Measurements from ENCODE around the gene P2RX4. TPM values are rescaled to one million over a fixed set of nuclear protein-coding genes. Genes with fewer than 3 reads are reported as not detected.

Gene P2RX4
- total and polyA plus RNA-seq, 2 of the 13 experiments (the other 11 are each of a cell fraction or from before 2014, with no cell fraction given) = 13.8 to 30.8 TPM

- Histone ChIP-seq H3K79me2 (ENCODE audit: insufficient read depth, low read length) (no peaks in the 10 kb centered on the region), H3K36me3 (replicated peaks in 1 of 2; ENCODE audit: control insufficient read depth in 1 of 2, insufficient read depth in 2 of 2, low read length in 2 of 2) (peaks cover 2 to 11% of the 10 kb centered on the region in 2 experiments; a peak in 3 of 5 replicates), H3K27ac (ENCODE audit: extremely low read length, insufficient read depth, low read length) (no peak overlapping the region), H3K9ac (ENCODE audit: insufficient read depth, low read depth, low read length) (no peak overlapping the region), H2AFZ (ENCODE audit: low read length) (no peak overlapping the region), H3K4me1 (ENCODE audit: insufficient read depth, low read length) (peaks cover 16% of the 10 kb centered on the region; the same call in 1 of the 2 replicates), H3K4me2 (ENCODE audit: low read depth, low read length) (no peak overlapping the region), H3K27me3 (ENCODE audit: control insufficient read depth in 1 of 2, insufficient read depth in 2 of 2, low read length in 2 of 2) (no peaks in the 10 kb centered on the region), H3K9me3 (ENCODE audit: low read length) (no peaks in the 10 kb centered on the region), H3K4me3 (replicated peaks in 1 of 3; ENCODE audit: insufficient read depth in 1 of 3, low read depth in 2 of 3, low read length in 3 of 3) (no peak overlapping the region), H4K20me1 (ENCODE audit: insufficient read depth, low read length) (no peaks in the 10 kb centered on the region)
- no peak for DNase-seq (ENCODE audit: low spot score)
- peak; percentile 42 for TF ChIP-seq AGO2 (optimal IDR thresholded peaks at IDR 0.05; ENCODE audit: low read depth, low read length)
- TF ChIP-seq POLR2A (IDR thresholded peaks at IDR 0.05; ENCODE audit: insufficient read depth in 1 of 2, low read depth in 2 of 2, low read length in 2 of 2) = 0 out of 4 replicates have a peak, but pooled peaks of 1 of the 2 experiments have one; percentile 10
- no peak for TF ChIP-seq ZNF264 (CRISPR knock-in tag; IDR thresholded peaks at IDR 0.05)
- POLR2A ChIA-PET = no interaction called here
- no peak for FAIRE-seq
- in situ Hi-C loops (cut with HindIII; ENCODE audit: extremely low pct_ligation_motif_present, low pct_unique_long_range_greater_than_20kb) (no loop called here), intact Hi-C loops (cut with micrococcal nuclease; ENCODE audit: unreplicated experiment) (loop anchor here (5.0 kb wide), 1 partner anchor 171 kb away; no protein-coding TSS in a partner anchor)
- CTCF ChIA-PET (ENCODE audit: low intra/inter-chr PET ratio, low total read pairs) = no interaction called here
- ATAC-seq = peak; percentile 12; the same call in 2 of the 3 replicates
- BruUV-seq (replicated peaks) = no TSS peak
- WGBS (ENCODE audit: low lambda C conversion rate) = 96% methylated on average over 11 of the region's 14 CpGs
Measured at GRCh38 chr12:121232977-121233627, 23.2 kb downstream of the P2RX4 start.

DNA sequence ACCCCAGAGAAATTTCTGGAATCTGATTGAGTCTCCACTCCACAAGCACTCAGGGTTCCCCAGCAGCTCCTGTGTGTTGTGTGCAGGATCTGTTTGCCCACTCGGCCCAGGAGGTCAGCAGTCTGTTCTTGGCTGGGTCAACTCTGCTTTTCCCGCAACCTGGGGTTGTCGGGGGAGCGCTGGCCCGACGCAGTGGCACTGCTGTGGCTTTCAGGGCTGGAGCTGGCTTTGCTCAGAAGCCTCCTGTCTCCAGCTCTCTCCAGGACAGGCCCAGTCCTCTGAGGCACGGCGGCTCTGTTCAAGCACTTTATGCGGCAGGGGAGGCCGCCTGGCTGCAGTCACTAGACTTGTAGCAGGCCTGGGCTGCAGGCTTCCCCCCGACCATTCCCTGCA, 23.7 kb downstream of the P2RX4 start:
- DNase-seq (ENCODE audit: low spot score) = no peak
- H3K4me3 ChIP-seq (replicated peaks in 1 of 3; ENCODE audit: insufficient read depth in 1 of 3, low read depth in 2 of 3, low read length in 3 of 3) = no peak overlapping the region
- H3K4me2 ChIP-seq (ENCODE audit: low read depth, low read length) = no peak overlapping the region
- no peak for FAIRE-seq
- no peaks in the 10 kb centered on the region for H3K79me2 ChIP-seq (ENCODE audit: insufficient read depth, low read length)
- no peaks in the 10 kb centered on the region for H3K27me3 ChIP-seq (ENCODE audit: control insufficient read depth in 1 of 2, insufficient read depth in 2 of 2, low read length in 2 of 2)
- peaks cover 16% of the 10 kb centered on the region; the same call in 1 of the 2 replicates for H3K4me1 ChIP-seq (ENCODE audit: insufficient read depth, low read length)
- H4K20me1 ChIP-seq (ENCODE audit: insufficient read depth, low read length) = no peaks in the 10 kb centered on the region
- in situ Hi-C loops (cut with HindIII; ENCODE audit: extremely low pct_ligation_motif_present, low pct_unique_long_range_greater_than_20kb) (no loop called here), intact Hi-C loops (cut with micrococcal nuclease; ENCODE audit: unreplicated experiment) (loop anchor here (5.0 kb wide), 1 partner anchor 171 kb away; no protein-coding TSS in a partner anchor)
- H3K9me3 ChIP-seq (ENCODE audit: low read length) = no peaks in the 10 kb centered on the region
- H2AFZ ChIP-seq (ENCODE audit: low read length) = no peak overlapping the region
- TF ChIP-seq ZNF687 (CRISPR knock-in tag; IDR thresholded peaks at IDR 0.05) (0 out of 2 replicates have a peak, but pooled peaks have one; percentile 14), ZNF207 (IDR thresholded peaks at IDR 0.05; ENCODE audit: borderline replicate concordance) (no peak)
- H3K36me3 ChIP-seq (replicated peaks in 1 of 2; ENCODE audit: control insufficient read depth in 1 of 2, insufficient read depth in 2 of 2, low read length in 2 of 2) = peaks cover 2 to 11% of the 10 kb centered on the region in 2 experiments; a peak in 3 of 5 replicates
- WGBS (ENCODE audit: low lambda C conversion rate) = no CpG with 5 or more reads among the region's 11 CpGs
- peak; percentile 3; the same call in 2 of the 3 replicates for ATAC-seq
- H3K9ac ChIP-seq (ENCODE audit: insufficient read depth, low read depth, low read length) = no peak overlapping the region
- ChIA-PET POLR2A (no interaction called here), CTCF (ENCODE audit: low intra/inter-chr PET ratio, low total read pairs) (no interaction called here)
- no peak overlapping the region for H3K27ac ChIP-seq (ENCODE audit: extremely low read length, insufficient read depth, low read length)
- BruUV-seq (replicated peaks) = no TSS peak
